GM18508 (cell line): Measurements from ENCODE around the gene PLK1.

ENCODE experiments used
- ATAC-seq: cut with Tn5 transposase; IDR thresholded peaks from one replicate; pipeline ENCODE4 v1.9.1; 2021; ENCODE audit warnings: moderate number of reproducible peaks; ENCODE audit not compliant: insufficient read depth, unreplicated experiment

PLK1 gene

GRCh38 chr16:23679274-23679985 is 741 bp downstream of the PLK1 start:
- no peak for ATAC-seq

- ATAC-seq: no peak
Measured at GRCh38 chr16:23679986-23680336, 1.3 kb downstream of the PLK1 start.

GRCh38 chr16:23682181-23682580 is 3.5 kb downstream of the PLK1 start:
- no peak for ATAC-seq

GRCh38 chr16:23683487-23683886 is 4.8 kb downstream of the PLK1 start:
- no peak for ATAC-seq

GRCh38 chr16:23687034-23687808 is 8.5 kb downstream of the PLK1 start:
- ATAC-seq: no peak

- ATAC-seq: no peak
Measured at GRCh38 chr16:23689442-23690187, 10.9 kb downstream of the PLK1 start.

- ATAC-seq: no peak
Measured at GRCh38 chr16:23690771-23691482, 12.2 kb downstream of the PLK1 start.

GRCh38 chr16:23691483-23692189 is 12.9 kb downstream of the PLK1 start:
- ATAC-seq: no peak

GRCh38 chr16:23692190-23692837 is 13.6 kb downstream of the PLK1 start:
- ATAC-seq: no peak

- ATAC-seq: no peak
Measured at GRCh38 chr16:23694265-23694643, 15.6 kb downstream of the PLK1 start.

- no peak for ATAC-seq
Measured at GRCh38 chr16:23694644-23695373, 16.1 kb downstream of the PLK1 start.

GRCh38 chr16:23695756-23696155 is 17.1 kb downstream of the PLK1 start:
- ATAC-seq: no peak

GRCh38 chr16:23699100-23699499 is 20.4 kb downstream of the PLK1 start:
- ATAC-seq: no peak

GRCh38 chr16:23700093-23700492 is 21.4 kb downstream of the PLK1 start:
- no peak for ATAC-seq

- ATAC-seq: no peak
Measured at GRCh38 chr16:23700509-23700908, 21.8 kb downstream of the PLK1 start.

GRCh38 chr16:23701045-23701444 is 22.4 kb downstream of the PLK1 start:
- no peak for ATAC-seq

- ATAC-seq: no peak
Measured at GRCh38 chr16:23702951-23703350, 24.3 kb downstream of the PLK1 start.

GRCh38 chr16:23704772-23705516 is 26.3 kb downstream of the PLK1 start:
- no peak for ATAC-seq
